Mucosa of stomach (tissue), 1 donor: ENCODE data around the gene SLC25A21.
"Not testable (repeated sequence)": the region's sequence is repeated elsewhere in the genome, so short reads cannot be mapped to it uniquely, and the experiment has no call there.

Experiments used
- H3K27me3 ChIP-seq: one replicate; pipeline ENCODE4 v1.7.0; 2013; ENCODE audit warnings: mild to moderate bottlenecking, low read length; ENCODE audit not compliant: control insufficient read depth, insufficient read depth
- H3K36me3 ChIP-seq: one replicate; pipeline ENCODE4 v1.7.0; 2013; ENCODE audit warnings: low read length; ENCODE audit not compliant: control insufficient read depth, insufficient read depth
- H3K4me1 ChIP-seq: one replicate; pipeline ENCODE4 v1.7.0; 2013; ENCODE audit warnings: mild to moderate bottlenecking, low read length; ENCODE audit not compliant: control insufficient read depth, insufficient read depth
- H3K4me3 ChIP-seq: one replicate; pipeline ENCODE4 v1.7.0; 2013; ENCODE audit warnings: low read length
- H3K9ac ChIP-seq: one replicate; pipeline ENCODE4 v1.7.0; 2013; ENCODE audit warnings: mild to moderate bottlenecking, low read length, moderate library complexity
- H3K9me3 ChIP-seq: one replicate; pipeline ENCODE4 v1.7.0; 2013; ENCODE audit warnings: mild to moderate bottlenecking, low read length, moderate library complexity; ENCODE audit not compliant: control insufficient read depth
- donor health status: Pancreatic carcinoma.

Gene SLC25A21

GRCh38 chr14:36981832-36982529, 190.4 kb downstream of the SLC25A21 start:
- Histone ChIP-seq H3K9me3 (no peaks in the 10 kb centered on the region), H3K27me3 (no peaks in the 10 kb centered on the region), H3K4me3 (no peak overlapping the region), H3K4me1 (peaks cover 9% of the 10 kb centered on the region), H3K36me3 (no peaks in the 10 kb centered on the region), H3K9ac (no peak overlapping the region)

GRCh38 chr14:36980413-36980812, 192.0 kb downstream of the SLC25A21 start:
- H3K27me3 ChIP-seq, H3K36me3 ChIP-seq, H3K9ac ChIP-seq, H3K4me3 ChIP-seq, H3K9me3 ChIP-seq: not testable (repeated sequence)
- H3K4me1 ChIP-seq, result peaks cover 12% of the 10 kb centered on the region

GRCh38 chr14:36979863-36980262, 192.5 kb downstream of the SLC25A21 start:
- no peak overlapping the region for H3K4me3 ChIP-seq
- no peaks in the 10 kb centered on the region for H3K36me3 ChIP-seq
- no peaks in the 10 kb centered on the region for H3K27me3 ChIP-seq
- H3K9ac ChIP-seq, result no peak overlapping the region
- peaks cover 13% of the 10 kb centered on the region for H3K4me1 ChIP-seq
- no peaks in the 10 kb centered on the region for H3K9me3 ChIP-seq

GRCh38 chr14:36976571-36977023, 195.8 kb downstream of the SLC25A21 start:
- Histone ChIP-seq H3K9ac (no peak overlapping the region), H3K9me3 (no peaks in the 10 kb centered on the region), H3K36me3 (no peaks in the 10 kb centered on the region), H3K4me1 (peaks cover 26% of the 10 kb centered on the region), H3K27me3 (no peaks in the 10 kb centered on the region), H3K4me3 (no peak overlapping the region)

- Histone ChIP-seq H3K9ac (no peak overlapping the region), H3K36me3 (no peaks in the 10 kb centered on the region), H3K27me3 (no peaks in the 10 kb centered on the region), H3K9me3 (no peaks in the 10 kb centered on the region), H3K4me1 (peaks cover 26% of the 10 kb centered on the region), H3K4me3 (no peak overlapping the region)
These were observed 196.6 kb downstream of the SLC25A21 start for GRCh38 chr14:36975834-36976233.

- Histone ChIP-seq H3K36me3 (no peaks in the 10 kb centered on the region), H3K4me1 (peaks cover 26% of the 10 kb centered on the region), H3K9ac (no peak overlapping the region), H3K4me3 (no peak overlapping the region), H3K9me3 (no peaks in the 10 kb centered on the region), H3K27me3 (no peaks in the 10 kb centered on the region)
These were observed 197.4 kb downstream of the SLC25A21 start for GRCh38 chr14:36974985-36975384.

GRCh38 chr14:36973806-36974442, 198.5 kb downstream of the SLC25A21 start:
- H3K36me3 ChIP-seq, result no peaks in the 10 kb centered on the region
- H3K9ac ChIP-seq, result no peak overlapping the region
- no peak overlapping the region for H3K4me3 ChIP-seq
- no peaks in the 10 kb centered on the region for H3K27me3 ChIP-seq
- H3K9me3 ChIP-seq, result no peaks in the 10 kb centered on the region
- H3K4me1 ChIP-seq, result peaks cover 26% of the 10 kb centered on the region

GRCh38 chr14:36971263-36971855, 201.0 kb downstream of the SLC25A21 start:
- Histone ChIP-seq H3K4me3 (no peak overlapping the region), H3K36me3 (no peaks in the 10 kb centered on the region), H3K9me3 (no peaks in the 10 kb centered on the region), H3K9ac (no peak overlapping the region), H3K4me1 (peaks cover 26% of the 10 kb centered on the region), H3K27me3 (no peaks in the 10 kb centered on the region)

GRCh38 chr14:36967892-36968555, 204.4 kb downstream of the SLC25A21 start:
- H3K36me3 ChIP-seq, result no peaks in the 10 kb centered on the region
- H3K4me3 ChIP-seq, result no peak overlapping the region
- no peak overlapping the region for H3K9ac ChIP-seq
- no peaks in the 10 kb centered on the region for H3K27me3 ChIP-seq
- no peaks in the 10 kb centered on the region for H3K9me3 ChIP-seq
- peaks cover 4% of the 10 kb centered on the region for H3K4me1 ChIP-seq

DNA sequence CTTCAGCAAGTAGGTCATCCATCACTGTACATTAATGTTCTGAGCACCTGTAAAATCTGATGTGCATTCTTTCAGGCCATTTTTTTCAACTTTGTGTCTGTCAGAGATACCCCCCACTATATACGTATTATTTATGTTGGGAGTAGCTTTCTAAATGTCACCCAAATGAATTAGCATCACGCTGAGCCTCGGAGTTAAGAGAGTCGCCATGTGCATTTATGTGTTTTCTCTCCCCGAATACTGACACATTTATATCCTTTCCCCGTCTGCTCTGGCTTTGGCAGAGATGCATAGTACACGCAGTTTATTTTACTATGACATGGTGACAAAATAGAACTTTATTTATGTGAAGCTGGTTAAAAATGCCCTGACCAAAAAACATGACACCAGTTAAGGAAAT, 216.4 kb downstream of the SLC25A21 start:
- Histone ChIP-seq H3K4me1 (peaks cover 10% of the 10 kb centered on the region), H3K36me3 (no peaks in the 10 kb centered on the region), H3K9ac (no peak overlapping the region), H3K27me3 (no peaks in the 10 kb centered on the region), H3K4me3 (no peak overlapping the region), H3K9me3 (no peaks in the 10 kb centered on the region)

GRCh38 chr14:36955376-36955775, 217.0 kb downstream of the SLC25A21 start:
- Histone ChIP-seq H3K36me3 (no peaks in the 10 kb centered on the region), H3K27me3 (no peaks in the 10 kb centered on the region), H3K9ac (no peak overlapping the region)

GRCh38 chr14:36952689-36953088, 219.7 kb downstream of the SLC25A21 start:
- H3K9ac ChIP-seq, result no peak overlapping the region
- H3K4me1 ChIP-seq, result no peaks in the 10 kb centered on the region
- H3K9me3 ChIP-seq, result no peaks in the 10 kb centered on the region
- H3K36me3 ChIP-seq, result no peaks in the 10 kb centered on the region
- H3K4me3 ChIP-seq, result no peak overlapping the region
- no peaks in the 10 kb centered on the region for H3K27me3 ChIP-seq

More at GRCh38 chr14:36955376-36955775, 217.0 kb downstream of the SLC25A21 start:
- H3K4me3 ChIP-seq, result no peak overlapping the region
- peaks cover 10% of the 10 kb centered on the region for H3K4me1 ChIP-seq
- no peaks in the 10 kb centered on the region for H3K9me3 ChIP-seq
